MCF 10A (cell line): Measurements from ENCODE around the gene P2RY8. TPM values are rescaled to one million over a fixed set of nuclear protein-coding genes. Genes with fewer than 3 reads are reported as not detected.

ENCODE experiments used
- BruUV-seq: library from RNA; stranded (reverse); fragments of 400-500 nt; replicated peaks from 2 replicates; lab custom pipeline; 2021; lab: Mats Ljungman, UMichigan
- CTCF ChIA-PET: fragments of 300-600 bp; sonication (Branson Sonifier 250); formaldehyde crosslinking; extraction: SDS; loops from one replicate; lab custom pipeline; 2021; ENCODE audit warnings: antibody characterized with exemption, inconsistent platforms; lab: Yijun Ruan, JAX
- POLR2A ChIA-PET: fragments of 300-600, 350-650 bp; sonication (Branson Sonifier 250); formaldehyde crosslinking; extraction: SDS; loops from one replicate; lab custom pipeline; 2020; ENCODE audit warnings: antibody characterized with exemption, inconsistent platforms; lab: Yijun Ruan, JAX
- DNase-seq: peaks from one replicate; pipeline ENCODE4 v3.0.0-alpha.2; 2018; ENCODE audit not compliant: unreplicated experiment
- H3K27ac Mint-ChIP-seq: one replicate; pipeline ENCODE4 v1.8.0; 2022; ENCODE audit warnings: mild to moderate bottlenecking, low read depth, mixed read lengths; ENCODE audit not compliant: unreplicated experiment
- H3K27me3 Mint-ChIP-seq: one replicate; pipeline ENCODE4 v1.8.0; 2022; ENCODE audit warnings: mixed read lengths; ENCODE audit not compliant: insufficient read depth, unreplicated experiment
- H3K36me3 Mint-ChIP-seq: one replicate; pipeline ENCODE4 v1.8.0; 2022; ENCODE audit warnings: mild to moderate bottlenecking, moderate library complexity, mixed read lengths; ENCODE audit not compliant: insufficient read depth, unreplicated experiment
- H3K4me1 Mint-ChIP-seq: one replicate; pipeline ENCODE4 v1.8.0; 2022; ENCODE audit warnings: mixed read lengths; ENCODE audit not compliant: insufficient read depth, unreplicated experiment
- H3K4me3 Mint-ChIP-seq: one replicate; pipeline ENCODE4 v1.8.0; 2022; ENCODE audit warnings: mild to moderate bottlenecking, moderate library complexity, mixed read lengths; ENCODE audit not compliant: unreplicated experiment
- H3K9me3 Mint-ChIP-seq: one replicate; pipeline ENCODE4 v1.8.0; 2022; ENCODE audit warnings: mixed read lengths; ENCODE audit not compliant: unreplicated experiment
- intact Hi-C: fragments of 100-400 bp; cut with micrococcal nuclease; formaldehyde crosslinking; loops from 2 replicates; pipeline ENCODE4 v1.14.1; 2022
- total RNA-seq: library from RNA; stranded (reverse); gene quantifications from 2 replicates; pipeline ENCODE4 v1.2.3, GENCODE V29; 2022
- TF ChIP-seq, protein P1 (sequence below): fragments of 200-600 bp; IDR thresholded peaks from one replicate; pipeline ENCODE4 v1.8.0; 2022; ENCODE audit warnings: antibody characterized with exemption, mild to moderate bottlenecking; ENCODE audit not compliant: unreplicated experiment

The P2RY8 gene
- total RNA-seq, 1 experiment from 2014 or later = not detected

DNA sequence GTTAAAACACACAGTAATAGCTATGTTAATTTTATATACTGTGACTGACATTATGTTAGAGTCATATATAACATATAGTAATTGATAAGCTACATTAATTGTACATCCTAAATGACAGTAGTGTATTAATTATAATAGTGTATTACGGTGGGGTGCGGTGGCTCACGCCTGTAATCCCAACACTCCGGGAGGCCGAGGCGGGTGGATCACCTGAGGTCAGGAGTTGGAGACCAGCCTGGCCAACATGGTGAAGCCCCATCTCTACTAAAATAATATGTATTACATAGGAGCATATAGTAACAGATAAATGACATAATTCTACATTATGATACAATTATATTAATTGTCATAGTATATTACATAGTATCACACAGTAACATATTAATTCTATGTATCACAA lies 96.5 kb downstream of the P2RY8 start:
- H3K27me3 Mint-ChIP-seq = no peaks in the 10 kb centered on the region
- BruUV-seq = no TSS peak
- no peak overlapping the region for H3K27ac Mint-ChIP-seq
- H3K9me3 Mint-ChIP-seq = peaks cover 9% of the 10 kb centered on the region
- ChIA-PET POLR2A (no interaction called here), CTCF (no interaction called here)
- no peak overlapping the region for H3K4me3 Mint-ChIP-seq
- DNase-seq = no peak
- TF ChIP-seq, protein P1, sequence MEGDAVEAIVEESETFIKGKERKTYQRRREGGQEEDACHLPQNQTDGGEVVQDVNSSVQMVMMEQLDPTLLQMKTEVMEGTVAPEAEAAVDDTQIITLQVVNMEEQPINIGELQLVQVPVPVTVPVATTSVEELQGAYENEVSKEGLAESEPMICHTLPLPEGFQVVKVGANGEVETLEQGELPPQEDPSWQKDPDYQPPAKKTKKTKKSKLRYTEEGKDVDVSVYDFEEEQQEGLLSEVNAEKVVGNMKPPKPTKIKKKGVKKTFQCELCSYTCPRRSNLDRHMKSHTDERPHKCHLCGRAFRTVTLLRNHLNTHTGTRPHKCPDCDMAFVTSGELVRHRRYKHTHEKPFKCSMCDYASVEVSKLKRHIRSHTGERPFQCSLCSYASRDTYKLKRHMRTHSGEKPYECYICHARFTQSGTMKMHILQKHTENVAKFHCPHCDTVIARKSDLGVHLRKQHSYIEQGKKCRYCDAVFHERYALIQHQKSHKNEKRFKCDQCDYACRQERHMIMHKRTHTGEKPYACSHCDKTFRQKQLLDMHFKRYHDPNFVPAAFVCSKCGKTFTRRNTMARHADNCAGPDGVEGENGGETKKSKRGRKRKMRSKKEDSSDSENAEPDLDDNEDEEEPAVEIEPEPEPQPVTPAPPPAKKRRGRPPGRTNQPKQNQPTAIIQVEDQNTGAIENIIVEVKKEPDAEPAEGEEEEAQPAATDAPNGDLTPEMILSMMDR = no peak
- intact Hi-C loops = no loop called here
- H3K4me1 Mint-ChIP-seq = no peaks in the 10 kb centered on the region
- peaks cover 53% of the 10 kb centered on the region for H3K36me3 Mint-ChIP-seq

DNA sequence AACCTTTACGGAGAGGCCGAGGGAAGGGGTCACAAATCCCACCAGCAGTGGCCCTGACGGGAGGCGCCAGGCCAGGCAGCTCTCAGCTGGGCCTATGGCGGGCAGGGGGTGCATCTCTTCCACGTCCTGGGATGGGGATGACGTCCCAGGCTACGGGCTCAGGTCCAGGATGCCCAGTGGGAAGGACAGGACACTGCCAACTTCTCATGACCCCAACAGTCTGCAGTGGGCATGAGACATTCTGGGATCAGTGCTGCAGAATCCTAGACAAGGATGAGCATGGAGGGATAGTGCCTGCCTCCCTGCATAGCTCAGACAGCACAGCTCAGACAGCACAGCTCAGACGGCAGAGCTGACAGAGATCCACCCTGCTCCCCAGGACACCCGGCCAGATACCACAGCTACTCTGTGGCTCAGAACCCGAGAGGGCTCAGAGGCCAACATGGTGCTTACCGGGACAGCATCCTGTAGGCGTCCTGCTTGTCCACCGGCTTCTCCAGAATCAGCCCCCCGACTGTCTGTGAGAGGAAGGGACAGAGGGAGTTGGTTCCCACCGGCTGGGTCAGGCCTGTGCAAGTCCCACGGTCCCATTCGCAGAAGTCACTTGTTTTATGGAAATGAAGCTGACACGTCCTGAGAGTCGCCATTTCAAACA lies 101.6 kb downstream of the P2RY8 start:
- H3K27ac Mint-ChIP-seq = no peak overlapping the region
- no peaks in the 10 kb centered on the region for H3K4me1 Mint-ChIP-seq
- BruUV-seq = no TSS peak
- ChIA-PET CTCF (no interaction called here), POLR2A (no interaction called here)
- TF ChIP-seq, protein P1 = no peak
- intact Hi-C loops = no loop called here
- H3K4me3 Mint-ChIP-seq = no peak overlapping the region
- peaks cover 64% of the 10 kb centered on the region for H3K36me3 Mint-ChIP-seq
- no peaks in the 10 kb centered on the region for H3K9me3 Mint-ChIP-seq
- DNase-seq = no peak
- no peaks in the 10 kb centered on the region for H3K27me3 Mint-ChIP-seq

DNA sequence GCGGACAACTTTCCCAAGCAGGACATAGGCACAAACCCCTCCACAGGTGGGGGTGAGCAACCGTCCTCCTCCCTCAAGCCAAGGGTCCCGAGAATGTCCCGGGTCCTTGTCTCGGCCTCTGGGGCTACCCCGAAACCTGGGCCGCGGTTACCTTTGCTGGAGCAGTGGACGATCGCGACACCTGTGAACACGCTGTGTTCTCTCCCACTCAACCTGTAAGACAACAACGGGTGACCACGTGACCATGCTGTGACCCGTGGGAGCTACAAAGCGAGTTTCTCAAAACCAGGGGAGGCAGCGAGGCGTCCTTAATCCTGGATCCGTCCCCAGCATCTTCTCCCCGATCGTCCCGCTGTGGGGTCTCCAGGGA lies 102.1 kb downstream of the P2RY8 start:
- Mint-ChIP-seq H3K9me3 (no peaks in the 10 kb centered on the region), H3K27ac (no peak overlapping the region), H3K4me1 (no peaks in the 10 kb centered on the region), H3K27me3 (no peaks in the 10 kb centered on the region), H3K4me3 (no peak overlapping the region), H3K36me3 (peaks cover 58% of the 10 kb centered on the region)
- no peak for DNase-seq
- no TSS peak for BruUV-seq
- intact Hi-C loops = no loop called here
- ChIA-PET POLR2A (no interaction called here), CTCF (no interaction called here)
- TF ChIP-seq, protein P1 = no peak

DNA sequence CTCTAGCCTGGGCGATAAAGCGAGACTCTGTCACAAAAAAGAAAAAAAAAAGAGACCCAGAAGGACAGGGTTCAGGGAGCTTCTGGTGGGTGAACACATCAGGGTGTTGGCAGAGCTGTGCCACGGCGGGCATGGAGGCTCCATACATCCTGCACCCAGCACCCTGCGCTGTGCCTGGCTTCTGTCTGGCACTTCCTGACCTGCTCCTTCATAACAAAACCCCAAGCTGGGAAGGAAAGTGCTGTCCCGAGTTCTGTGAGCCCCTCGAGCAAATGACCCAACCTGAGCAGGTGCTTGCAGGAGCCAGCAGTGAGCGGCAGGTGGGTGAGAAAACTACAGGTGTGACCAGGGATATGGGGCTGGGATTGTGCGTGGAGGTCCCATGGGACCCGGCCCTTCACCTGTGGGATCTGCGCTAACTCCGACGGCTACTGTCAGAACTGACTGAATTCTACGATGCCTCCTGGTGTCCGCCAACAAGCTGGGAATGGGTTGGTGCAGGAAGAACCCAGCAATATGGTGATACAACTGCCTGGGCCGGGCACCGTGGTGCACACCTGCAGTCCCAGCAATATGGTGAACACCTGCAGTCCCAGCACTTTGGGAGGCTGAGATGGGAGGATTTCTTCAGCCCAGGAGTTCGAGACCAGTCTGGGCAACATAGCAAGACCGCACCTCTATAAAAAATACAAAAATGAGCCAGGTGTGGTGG lies 103.2 kb downstream of the P2RY8 start:
- BruUV-seq = no TSS peak
- TF ChIP-seq, protein P1 = no peak
- no peak for DNase-seq
- Mint-ChIP-seq H3K9me3 (no peaks in the 10 kb centered on the region), H3K27me3 (no peaks in the 10 kb centered on the region), H3K4me3 (no peak overlapping the region), H3K27ac (no peak overlapping the region), H3K4me1 (no peaks in the 10 kb centered on the region), H3K36me3 (peaks cover 54% of the 10 kb centered on the region)
- POLR2A ChIA-PET = no interaction called here
- intact Hi-C loops = no loop called here
- CTCF ChIA-PET = no interaction called here
